Raji (cell line): ENCODE results near the gene PKNOX2.

Source experiments
- POLR2A ChIP-seq: IDR thresholded peaks from 2 replicates; pipeline ENCODE4 v1.6.1; 2011; ENCODE audit warnings: low read depth, low read length, control low read depth; ENCODE audit not compliant: insufficient read depth

Gene PKNOX2

DNA sequence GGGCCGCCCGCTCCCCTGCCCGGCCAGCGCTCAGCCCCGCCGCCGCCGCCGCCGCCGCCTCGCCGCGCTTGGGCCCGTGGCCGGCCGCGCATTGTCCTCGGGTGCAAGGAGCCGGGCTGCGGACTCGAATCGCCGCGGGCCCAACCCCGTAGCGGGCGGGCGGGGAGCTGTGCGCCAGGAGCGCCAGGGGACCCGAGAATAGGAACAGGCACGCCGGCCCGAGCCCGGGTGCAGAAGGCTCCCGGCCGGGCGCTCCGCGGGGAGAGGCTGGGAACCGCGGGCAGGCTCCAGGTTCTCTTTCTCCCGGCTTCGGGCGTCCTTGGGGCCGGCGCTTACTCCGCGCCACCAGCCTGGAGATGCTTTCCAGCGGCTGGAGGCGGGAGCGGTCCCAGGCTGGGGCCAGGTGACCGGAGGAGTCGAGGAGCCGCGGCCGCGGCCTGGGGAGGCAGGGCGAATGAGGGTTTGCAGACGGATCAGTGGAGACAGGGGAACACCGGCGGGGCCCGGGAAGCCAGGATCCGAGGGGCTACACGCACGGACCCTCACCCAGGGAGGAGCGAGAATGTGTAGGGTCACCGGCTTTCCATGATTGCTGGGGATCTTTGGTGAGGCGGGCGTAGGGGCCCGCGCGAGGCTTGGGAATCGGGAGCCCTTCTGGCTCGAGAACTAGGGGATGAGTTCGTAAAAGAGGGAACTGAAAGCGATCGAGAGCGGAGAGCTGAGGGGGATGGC, 726 bp downstream of the PKNOX2 start:
- TF ChIP-seq POLR2A, result no peak

DNA sequence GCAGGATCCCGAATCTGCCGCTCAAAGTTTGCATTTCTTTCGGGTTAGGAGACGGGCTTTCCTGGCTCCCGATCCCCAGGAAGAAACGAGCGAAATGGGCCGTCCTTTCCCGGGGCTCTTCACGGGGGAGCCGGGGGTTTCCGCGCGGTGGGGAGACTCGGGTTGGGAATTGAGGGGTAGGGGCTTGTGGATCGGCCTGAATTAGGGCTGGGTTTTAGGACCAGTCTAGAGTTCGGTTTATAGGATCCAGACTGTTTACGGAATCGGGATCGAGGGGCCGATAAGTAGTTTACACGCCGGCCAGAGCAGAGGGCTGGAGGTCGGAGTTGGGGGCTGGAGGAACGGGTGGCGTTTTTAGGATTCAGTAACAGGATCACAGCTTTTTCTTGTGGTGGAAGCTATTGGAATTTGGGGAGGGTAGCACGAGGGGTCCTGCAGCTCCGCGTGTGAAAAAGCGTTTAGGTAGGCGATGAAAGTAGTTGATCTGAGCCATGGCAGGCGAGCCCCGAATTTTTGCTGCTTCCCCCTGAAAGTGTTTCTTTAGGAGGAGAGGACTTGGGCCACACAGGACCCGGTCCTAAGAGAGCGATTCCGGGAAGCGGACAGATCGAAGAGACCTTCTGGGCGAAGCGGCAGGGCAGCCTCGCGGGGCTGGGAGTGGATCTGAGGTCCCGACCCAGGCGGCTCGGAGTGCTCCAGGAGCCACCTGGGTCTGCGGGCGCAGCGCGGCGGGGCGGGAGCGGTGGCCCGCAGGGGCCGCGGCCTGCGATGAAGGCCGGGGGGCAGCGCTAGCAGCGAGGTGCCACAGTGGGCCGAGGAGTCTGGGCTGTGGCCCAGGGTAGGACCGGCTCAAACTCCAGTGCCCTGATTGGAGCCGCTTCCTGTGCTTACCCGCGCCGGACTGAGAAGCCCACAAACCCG, 1.6 kb downstream of the PKNOX2 start:
- TF ChIP-seq POLR2A, result no peak

DNA sequence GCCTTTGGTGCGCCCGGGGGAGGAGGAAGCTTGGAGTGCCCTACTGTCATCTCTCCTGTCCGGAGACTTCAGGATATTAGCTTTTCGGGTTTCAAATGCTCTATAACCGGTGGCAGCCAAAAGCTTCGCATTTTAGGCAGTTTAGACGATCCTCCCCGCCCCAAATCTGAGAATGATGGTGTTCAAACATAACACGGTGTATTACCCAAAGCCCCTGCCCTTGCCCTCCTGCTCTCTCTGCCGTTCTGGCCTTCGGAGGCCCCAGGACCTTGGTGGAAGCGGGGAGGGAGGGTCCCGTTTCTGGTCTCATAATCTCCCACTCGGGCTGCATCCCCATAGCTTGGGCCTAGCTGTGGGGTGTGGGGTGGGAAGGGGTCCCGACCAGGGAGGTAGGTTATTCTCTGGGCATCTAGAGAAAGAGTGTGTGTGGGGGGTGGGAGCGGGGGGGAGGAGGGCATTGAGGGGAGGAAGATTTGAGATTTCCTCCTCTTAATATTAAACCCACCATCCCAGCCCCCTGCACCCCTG, 2.3 kb downstream of the PKNOX2 start:
- TF ChIP-seq POLR2A, result no peak

DNA sequence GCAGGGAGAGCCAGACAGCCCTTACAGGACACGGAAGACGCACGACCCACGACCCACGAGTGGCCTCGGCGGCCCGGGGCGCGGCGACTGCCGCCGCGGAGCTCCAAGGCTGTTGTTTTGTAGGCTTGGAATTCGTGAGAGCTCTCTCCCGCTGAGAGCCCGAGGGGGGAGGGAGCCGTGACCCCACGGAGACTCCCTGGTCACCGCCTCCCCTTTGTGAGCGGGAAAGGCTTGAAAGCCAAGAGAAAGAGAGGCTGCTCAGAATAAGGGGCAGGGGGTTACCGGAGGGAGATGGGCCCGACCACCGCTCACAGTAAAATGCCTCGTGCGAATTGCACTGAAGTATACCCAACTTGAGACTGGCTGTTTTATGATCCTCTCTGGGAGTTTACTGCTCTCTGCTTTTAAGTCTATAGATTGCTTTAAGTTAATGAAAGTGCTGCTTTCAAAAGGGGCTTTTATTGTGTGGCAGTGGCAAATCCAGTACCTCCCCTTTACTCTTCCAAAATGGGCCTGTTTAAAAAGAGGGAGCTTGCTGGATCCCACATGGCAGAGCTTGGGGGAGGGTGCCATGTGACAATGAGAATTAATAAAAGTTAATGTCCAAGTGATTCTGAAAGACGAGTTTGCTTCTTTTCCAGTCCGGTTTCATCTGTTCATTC, 2.9 kb downstream of the PKNOX2 start:
- TF ChIP-seq POLR2A, result no peak

DNA sequence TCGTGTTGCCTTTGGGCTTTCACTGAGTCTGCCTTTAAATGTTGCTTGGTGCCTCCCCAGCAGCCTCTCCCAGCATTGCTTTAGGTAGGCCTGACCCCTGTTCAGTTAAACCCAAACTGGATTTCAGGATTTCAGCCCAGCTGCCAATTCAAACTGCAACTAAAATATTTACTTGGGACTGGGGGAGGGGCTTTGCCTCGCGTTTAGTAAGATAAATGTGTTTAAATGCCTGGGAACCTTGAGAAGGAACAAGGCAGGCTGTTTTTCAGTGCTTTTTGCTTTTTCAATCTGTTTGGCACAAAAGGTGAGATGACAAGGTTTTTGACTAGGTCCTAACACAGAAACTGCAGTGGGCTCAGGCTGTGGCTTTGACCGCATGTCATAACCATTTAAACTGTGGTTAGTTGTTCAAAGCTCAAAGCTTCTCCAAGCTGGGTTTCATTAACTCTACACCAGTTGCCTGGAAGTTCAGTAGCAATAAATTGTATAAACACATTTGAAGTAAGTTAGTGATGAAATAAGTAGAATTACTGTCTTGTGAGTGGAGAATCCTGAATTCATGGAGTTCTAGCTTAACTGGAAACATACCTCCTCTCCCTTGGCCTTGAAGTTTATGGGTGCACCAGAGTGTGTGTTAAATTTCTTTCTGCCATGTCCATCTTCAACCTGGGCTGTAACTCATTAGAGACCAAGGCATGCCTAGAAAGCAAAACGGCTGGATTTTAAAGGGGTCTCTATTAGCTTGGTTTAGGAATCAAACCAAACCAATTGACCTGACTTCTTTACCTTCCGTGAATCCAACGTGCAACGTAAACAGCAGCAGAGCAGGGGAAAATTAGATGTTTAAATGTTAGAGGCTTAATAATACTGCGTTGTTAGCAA, 3.6 kb downstream of the PKNOX2 start:
- no peak for TF ChIP-seq POLR2A

- no peak for TF ChIP-seq POLR2A
Measured at GRCh38 chr11:125168918-125169456, 4.4 kb downstream of the PKNOX2 start.

- no peak for TF ChIP-seq POLR2A
Measured at GRCh38 chr11:125170001-125170509, 5.5 kb downstream of the PKNOX2 start.

DNA sequence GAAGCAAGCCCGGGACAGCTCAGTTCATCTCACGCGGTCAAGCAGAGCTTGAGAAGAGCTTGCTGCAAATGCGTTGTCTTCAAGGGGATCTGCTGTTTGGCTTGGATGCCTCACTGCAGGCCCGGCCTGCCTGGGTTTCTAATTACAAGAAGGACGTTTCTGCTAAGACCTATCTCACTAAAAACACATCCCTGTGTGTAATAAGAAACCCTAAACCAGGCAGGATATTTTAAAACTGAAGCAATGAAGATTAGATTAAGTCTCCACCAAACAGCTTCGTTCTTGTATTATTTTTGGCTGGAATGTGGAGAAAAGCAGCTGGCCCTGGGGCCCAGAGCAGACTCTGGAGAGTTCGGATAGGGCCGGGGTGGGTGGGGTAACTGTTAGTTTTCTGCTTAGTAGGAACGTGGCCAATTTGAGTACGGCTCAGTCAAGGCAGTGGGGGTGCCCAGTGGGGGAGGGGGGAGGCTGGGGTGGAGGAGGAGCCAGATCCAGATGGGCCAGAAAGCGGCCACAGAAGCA, 6.0 kb downstream of the PKNOX2 start:
- no peak for TF ChIP-seq POLR2A

- TF ChIP-seq POLR2A, result no peak
Measured at GRCh38 chr11:125171974-125172373, 7.4 kb downstream of the PKNOX2 start.

GRCh38 chr11:125173027-125173426, 8.5 kb downstream of the PKNOX2 start:
- TF ChIP-seq POLR2A, result no peak

DNA sequence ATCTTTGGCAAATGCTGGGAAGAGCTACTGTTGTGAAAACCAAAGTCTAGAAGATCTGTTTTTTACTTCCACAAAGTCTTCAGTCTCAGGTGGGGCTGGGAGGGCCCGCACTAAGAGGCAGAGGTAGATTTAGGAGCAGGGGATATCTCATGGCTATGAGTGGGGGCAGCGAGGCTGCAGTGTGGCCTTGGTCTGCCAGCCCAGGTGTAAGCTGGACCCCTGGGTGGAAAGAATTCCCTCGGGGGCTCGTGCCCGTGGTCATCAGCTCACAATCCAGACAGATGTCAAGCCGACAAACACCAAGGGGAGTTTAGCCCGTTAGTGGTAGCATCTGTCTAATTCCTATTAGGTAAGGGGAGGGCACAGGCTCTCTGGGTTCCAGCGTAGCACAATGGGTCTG, 9.0 kb downstream of the PKNOX2 start:
- TF ChIP-seq POLR2A, result no peak

- no peak for TF ChIP-seq POLR2A
Measured at GRCh38 chr11:125174057-125174456, 9.5 kb downstream of the PKNOX2 start.

DNA sequence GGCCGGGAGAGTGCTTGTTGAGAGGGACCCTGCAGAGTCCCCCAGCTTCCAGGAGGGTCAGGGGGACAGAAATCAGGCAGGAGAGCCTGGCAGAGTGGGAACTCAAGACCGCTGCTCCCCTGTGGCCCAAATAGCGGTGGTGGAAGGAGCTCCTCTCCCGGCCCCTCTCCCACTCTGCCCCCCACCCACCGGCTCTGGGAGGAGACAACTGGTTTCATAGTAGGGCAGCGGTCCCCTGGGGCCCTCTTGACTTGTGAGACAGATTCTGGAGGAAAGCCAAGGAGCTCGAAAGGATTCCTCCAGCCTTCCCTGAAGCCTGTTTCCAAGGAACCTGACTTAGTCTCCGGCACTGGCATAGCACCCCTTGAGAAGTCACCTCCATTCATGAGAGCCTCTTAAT, 10.1 kb downstream of the PKNOX2 start:
- no peak for TF ChIP-seq POLR2A

GRCh38 chr11:125175166-125175565, 10.6 kb downstream of the PKNOX2 start:
- TF ChIP-seq POLR2A, result no peak
